ENCODE data around the gene RNF213. TPM values are rescaled to one million over a fixed set of nuclear protein-coding genes. Genes with fewer than 3 reads are reported as not detected.

The RNF213 gene
- polyA plus RNA-seq, 3 donors: 19.6 to 45.5 (median 24.7) TPM

DNA sequence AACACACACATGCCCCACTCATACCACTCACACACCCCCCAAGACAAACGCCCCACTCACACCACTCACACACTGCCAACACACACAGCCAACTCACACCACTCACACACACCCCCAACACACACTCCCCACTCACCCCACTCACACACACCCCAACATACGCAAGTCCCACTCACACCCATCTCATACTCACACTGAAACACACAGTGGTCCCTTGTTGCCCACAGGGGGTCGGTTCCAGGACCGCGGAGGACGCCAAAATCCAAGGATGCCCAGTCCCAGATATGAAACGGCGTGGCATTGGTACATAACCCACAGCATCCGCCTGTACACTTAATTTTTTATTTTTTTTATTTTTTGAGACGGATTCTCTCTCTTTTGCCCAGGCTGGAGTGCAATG, 20.9 kb downstream of the RNF213 start:
- 92 to 95% (median 93%) methylated on average over 10 of the region's 10 CpGs for WGBS, 3 donors
- H3K27ac ChIP-seq (ENCODE audit: low read depth, low read length): no peak overlapping the region

- H3K27ac ChIP-seq (ENCODE audit: low read depth, low read length): no peak overlapping the region
- WGBS, 3 donors: 72 to 80% (median 78%) methylated on average over 19 of the region's 19 CpGs
Measured at GRCh38 chr17:80283116-80283852, 22.6 kb downstream of the RNF213 start.

DNA sequence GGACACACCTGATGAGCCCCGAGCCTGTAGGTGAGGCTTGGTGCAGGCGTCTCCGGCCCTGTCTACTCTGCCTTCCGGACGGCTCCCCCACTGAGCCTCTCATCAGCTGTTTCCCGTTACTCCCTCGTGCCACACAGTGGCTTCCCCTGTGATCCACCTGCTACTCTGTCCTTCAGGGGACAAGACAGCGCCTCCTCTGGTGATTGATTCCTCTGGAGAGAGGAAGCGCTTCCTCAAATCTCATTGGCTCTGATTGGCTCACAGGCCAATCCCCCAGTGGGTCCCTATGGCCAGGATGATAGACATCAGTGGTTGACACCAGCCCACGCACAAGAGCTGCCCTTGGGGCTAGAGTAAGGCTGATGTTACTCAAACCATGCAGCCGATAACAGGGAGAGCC, 24.0 kb downstream of the RNF213 start:
- no peak overlapping the region for H3K27ac ChIP-seq (ENCODE audit: low read depth, low read length)
- WGBS, 3 donors: 84 to 97% (median 92%) methylated on average over 11 of the region's 11 CpGs

DNA sequence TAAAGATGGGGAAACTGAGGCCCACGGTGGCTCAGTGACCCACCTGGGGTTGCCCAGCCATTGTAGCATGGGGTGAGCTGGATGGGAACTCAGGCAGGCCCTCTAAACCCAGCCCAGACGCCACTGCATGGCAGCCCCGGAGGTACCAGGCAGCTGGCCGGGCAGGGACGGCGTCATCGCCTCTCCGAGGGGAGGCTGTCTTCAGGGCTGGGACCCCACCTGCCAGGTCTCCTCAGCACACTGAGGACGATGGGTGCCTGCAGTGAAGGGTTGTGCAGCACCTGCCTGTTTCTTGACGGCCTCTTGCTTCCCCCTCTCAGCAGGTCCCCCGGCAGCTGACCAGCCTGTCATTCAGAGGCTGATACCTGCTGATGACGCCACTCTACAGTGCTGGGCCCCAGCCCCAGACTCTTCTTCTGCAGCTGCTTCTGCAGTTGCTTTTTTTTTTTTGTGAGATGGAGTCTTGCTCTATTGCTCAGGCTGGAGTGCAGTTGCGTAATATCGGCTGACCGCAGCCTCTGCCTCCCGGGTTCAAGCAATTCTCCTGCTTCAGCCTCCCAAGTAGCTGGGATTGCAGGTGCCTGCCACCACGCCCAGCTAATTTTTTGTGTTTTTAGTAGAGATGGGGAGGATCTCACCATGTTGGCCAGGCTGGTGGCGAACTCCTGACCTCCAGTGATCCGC, 24.7 kb downstream of the RNF213 start:
- H3K27ac ChIP-seq (ENCODE audit: low read depth, low read length): no peak overlapping the region
- WGBS, 3 donors: 87 to 97% (median 91%) methylated on average over 19 of the region's 19 CpGs

DNA sequence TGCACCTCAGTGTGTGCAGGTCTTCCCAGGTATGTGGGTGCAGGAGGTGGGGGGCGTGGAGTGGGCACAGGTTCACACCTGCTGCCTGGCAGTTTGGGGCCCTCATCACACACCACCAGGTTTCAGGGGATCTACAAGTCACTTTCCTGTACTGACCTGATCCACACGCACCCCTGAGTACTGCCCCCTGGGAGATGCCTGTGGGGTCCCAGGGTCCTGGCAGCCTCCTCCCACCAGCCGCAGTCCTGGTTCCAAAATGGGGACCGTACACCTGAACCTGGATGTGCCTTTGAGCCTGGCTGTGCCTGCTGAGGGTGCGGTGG, 25.9 kb downstream of the RNF213 start:
- H3K27ac ChIP-seq (ENCODE audit: low read depth, low read length): no peak overlapping the region
- 92 to 95% (median 95%) methylated on average over 5 of the region's 5 CpGs for WGBS, 3 donors

- 80 to 89% (median 83%) methylated on average over 9 of the region's 9 CpGs for WGBS, 3 donors
- no peak overlapping the region for H3K27ac ChIP-seq (ENCODE audit: low read depth, low read length)
Measured at GRCh38 chr17:80287038-80287437, 26.4 kb downstream of the RNF213 start.

DNA sequence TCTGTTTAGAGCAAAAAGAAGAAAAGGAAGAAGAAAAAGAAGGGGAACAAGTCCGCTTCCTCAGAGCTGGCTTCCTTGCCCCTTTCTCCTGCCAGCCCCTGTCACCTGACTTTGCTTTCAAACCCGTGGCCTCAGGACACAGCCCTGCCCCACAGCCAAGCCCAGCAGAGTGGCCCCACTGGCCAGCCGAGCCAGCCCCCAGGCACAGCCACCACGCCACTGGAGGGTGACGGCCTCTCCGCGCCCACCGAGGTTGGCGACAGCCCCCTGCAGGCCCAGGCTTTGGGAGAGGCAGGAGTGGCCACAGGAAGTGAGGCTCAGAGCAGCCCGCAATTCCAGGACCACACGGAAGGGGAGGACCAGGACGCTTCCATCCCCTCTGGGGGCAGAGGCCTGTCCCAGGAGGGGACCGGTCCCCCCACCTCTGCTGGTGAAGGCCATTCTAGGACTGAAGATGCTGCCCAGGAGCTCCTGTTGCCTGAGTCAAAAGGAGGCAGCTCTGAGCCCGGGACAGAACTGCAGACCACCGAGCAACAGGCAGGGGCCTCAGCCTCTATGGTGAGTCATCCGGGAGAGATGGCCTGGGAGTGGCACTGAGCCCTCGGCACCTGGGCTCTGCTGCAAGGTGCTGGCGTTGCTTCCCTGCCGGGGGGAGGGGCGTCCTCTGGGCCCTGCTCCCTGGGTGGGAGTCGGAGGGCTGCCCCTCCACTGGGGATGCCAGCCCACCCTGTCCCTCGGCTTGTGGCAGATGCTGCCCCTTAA, 27.3 kb downstream of the RNF213 start:
- no peak overlapping the region for H3K27ac ChIP-seq (ENCODE audit: low read depth, low read length)
- WGBS, 3 donors: 78 to 91% (median 81%) methylated on average over 21 to 22 of the region's 22 CpGs

DNA sequence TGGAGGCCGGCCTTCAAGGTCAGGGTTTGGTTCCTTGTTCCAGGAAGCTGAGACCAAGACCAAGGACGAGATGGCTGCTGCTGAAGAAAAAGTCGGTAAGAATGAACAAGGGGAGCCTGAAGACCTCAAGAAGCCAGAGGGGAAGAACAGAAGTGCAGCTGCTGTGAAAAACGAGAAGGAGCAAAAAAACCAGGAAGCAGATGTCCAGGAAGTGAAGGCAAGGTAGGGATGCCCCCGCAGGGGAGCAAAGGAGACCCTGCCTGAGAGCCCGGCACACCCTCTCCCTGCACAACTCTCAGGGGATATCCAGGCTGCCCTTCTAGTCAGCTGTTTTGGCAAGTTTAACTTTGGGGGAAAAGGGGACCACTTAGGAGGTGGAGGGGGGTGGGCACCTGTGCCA, 29.0 kb downstream of the RNF213 start:
- no peak overlapping the region for H3K27ac ChIP-seq (ENCODE audit: low read depth, low read length)
- 44 to 57% (median 50%) methylated on average over 6 of the region's 6 CpGs for WGBS, 3 donors

DNA sequence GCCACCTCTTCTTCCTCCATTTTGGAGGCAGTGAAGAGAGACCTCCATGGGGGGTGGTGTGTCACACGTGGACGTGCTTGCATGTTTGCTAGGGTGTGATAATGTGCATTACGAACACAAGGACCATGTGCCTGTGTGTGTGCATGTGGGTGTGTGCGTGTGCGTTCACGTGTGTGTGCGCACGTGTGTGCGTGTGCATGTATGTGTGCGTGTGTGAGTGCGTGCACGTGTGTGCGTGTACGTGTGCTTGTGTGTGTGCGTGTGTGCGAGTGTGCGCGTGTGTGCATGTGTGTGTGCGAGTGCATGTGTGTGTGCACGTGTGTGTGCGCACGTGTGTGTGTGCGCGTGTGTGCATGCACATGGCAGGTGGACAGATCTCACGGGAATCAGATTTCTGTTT, 29.5 kb downstream of the RNF213 start:
- H3K27ac ChIP-seq (ENCODE audit: low read depth, low read length): no peak overlapping the region
- WGBS, 3 donors: 86 to 97% (median 93%) methylated on average over 25 of the region's 25 CpGs

DNA sequence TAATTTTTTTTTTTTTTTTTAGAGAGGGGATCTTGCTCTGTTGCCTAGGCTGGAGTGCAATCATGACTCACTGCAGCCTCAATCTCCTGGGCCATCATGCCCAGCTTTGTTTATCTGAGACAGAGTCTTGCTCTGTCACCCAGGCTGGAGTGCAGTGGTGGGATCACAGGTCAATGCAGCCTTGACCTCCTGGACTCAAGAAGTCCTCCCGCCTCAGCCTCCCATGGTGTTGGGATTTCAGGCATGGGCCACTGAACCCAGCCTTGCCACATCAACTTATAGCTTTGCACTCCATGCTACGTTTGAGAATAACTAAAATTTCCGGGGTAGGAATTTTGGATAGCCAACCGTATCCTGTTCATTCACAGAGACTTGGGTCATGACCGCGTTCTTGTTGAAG, 30.6 kb downstream of the RNF213 start:
- WGBS, 3 donors: 95 to 96% (median 95%) methylated on average over 6 of the region's 6 CpGs

GRCh38 chr17:80291691-80292487, 31.2 kb downstream of the RNF213 start:
- no peak overlapping the region for H3K27ac ChIP-seq (ENCODE audit: low read depth, low read length)
- WGBS, 3 donors: 93 to 97% (median 95%) methylated on average over 20 of the region's 20 CpGs

More for the DNA sequence above, 30.6 kb downstream of the RNF213 start:
- no peak overlapping the region for H3K27ac ChIP-seq (ENCODE audit: low read depth, low read length)

GRCh38 chr17:80292521-80292971, 31.9 kb downstream of the RNF213 start:
- WGBS, 3 donors: 90 to 95% (median 92%) methylated on average over 10 of the region's 10 CpGs
- H3K27ac ChIP-seq (ENCODE audit: low read depth, low read length): no peak overlapping the region

DNA sequence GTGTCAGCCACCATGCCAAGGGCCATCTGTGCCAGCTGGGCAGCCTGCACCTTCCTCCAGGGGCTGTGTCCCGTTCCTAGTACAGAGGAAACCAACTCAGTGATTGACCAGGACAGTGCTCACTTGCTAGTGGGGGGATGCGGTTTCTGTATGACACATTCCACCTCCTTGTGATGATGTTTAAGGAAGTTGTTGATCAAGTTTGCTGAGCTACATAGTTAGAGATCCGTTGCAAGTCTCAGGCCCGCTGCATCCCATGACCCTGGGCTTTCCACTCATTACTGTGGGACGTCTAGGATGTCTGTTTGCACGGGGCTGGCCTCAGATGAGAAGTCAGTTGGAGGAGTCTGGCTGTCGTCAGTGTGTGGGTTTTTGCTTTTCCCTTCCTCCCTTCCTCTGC, 33.6 kb downstream of the RNF213 start:
- WGBS, 3 donors: 73 to 90% (median 81%) methylated on average over 7 of the region's 7 CpGs
- no peak overlapping the region for H3K27ac ChIP-seq (ENCODE audit: low read depth, low read length)

DNA sequence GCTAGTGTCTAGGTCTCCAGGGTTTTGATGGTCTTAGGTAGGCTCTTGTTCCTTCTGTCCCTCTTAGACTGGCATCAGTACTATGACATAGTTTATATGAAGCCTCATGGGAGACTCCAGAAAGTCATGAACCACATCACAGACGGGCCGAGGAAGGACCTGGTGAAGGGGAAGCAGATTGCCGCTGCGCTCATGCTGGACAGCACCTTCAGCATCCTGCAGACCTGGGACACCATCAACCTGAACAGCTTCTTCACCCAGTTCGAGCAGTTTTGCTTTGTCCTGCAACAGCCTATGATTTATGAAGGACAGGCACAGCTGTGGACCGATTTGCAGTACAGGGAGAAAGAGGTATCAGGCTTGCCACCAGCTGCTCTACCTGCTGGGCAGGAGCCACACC, 34.0 kb downstream of the RNF213 start:
- WGBS, 3 donors: 85 to 92% (median 91%) methylated on average over 6 of the region's 6 CpGs
- H3K27ac ChIP-seq (ENCODE audit: low read depth, low read length): no peak overlapping the region

DNA sequence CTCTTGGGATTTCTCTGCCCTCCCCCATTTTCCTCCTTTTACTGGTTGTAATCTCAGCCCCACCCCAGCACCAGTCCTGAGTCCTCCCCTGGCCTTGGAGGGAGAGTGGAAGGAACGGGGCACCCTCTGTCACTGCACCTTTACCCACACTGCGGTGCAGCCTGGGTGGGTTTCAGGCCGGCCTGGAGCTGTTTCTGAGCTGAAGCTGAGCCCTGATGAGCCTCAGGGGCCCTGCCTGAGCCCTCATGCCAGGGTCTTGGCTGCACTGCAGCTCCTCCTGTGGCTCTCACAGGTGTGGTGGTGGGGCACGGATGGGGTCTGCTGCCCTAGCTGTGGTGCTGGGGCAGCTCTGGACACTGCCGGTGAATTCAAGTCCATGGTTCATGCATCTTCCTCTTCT, 34.5 kb downstream of the RNF213 start:
- 81 to 94% (median 93%) methylated on average over 5 of the region's 5 CpGs for WGBS, 3 donors
- no peak overlapping the region for H3K27ac ChIP-seq (ENCODE audit: low read depth, low read length)

DNA sequence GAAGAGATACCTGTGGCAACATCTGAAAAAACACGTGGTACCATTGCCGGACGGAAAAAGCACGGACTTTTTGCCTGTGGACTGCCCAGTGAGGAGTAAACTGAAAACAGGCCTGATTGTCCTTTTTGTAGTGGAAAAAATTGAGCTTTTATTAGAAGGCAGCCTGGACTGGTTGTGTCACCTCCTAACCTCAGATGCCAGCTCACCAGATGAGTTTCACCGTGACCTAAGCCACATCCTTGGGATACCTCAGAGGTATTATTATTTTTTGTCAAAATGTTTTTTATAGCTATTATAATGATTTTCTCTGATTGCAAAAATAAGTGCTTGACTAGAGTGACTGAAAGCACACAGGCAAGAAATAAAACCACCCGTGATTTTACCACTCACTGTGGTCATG, 34.9 kb downstream of the RNF213 start:
- H3K27ac ChIP-seq (ENCODE audit: low read depth, low read length): no peak overlapping the region
- 92 to 93% (median 92%) methylated on average over 6 of the region's 6 CpGs for WGBS, 3 donors

- WGBS, 3 donors: 90 to 95% (median 92%) methylated on average over 14 of the region's 14 CpGs
- H3K27ac ChIP-seq (ENCODE audit: low read depth, low read length): no peak overlapping the region
Measured at GRCh38 chr17:80296221-80296620, 35.6 kb downstream of the RNF213 start.

DNA sequence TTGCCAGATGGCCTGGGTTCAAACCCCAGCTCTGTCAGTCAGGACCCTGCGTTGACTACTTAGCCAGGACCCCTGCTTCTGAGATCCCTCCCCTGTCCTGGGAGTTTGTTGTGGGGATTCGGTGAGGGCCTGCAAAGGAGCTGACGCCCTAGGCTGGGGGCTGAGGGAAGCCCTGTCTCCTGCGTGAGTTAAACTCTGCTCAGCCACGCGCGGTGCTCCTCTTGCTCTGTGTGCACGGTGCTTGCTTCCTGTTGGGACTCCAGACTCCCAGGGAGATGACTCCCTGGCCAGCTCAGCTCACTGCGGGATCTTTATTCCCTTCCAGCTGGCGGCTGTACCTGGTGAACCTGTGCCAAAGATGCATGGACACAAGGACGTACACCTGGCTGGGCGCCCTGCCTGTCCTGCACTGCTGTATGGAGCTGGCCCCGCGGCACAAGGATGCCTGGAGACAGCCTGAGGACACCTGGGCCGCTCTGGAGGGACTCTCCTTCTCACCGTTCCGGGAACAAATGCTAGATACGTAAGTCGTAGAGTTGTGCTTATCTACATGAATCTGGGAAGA, 37.4 kb downstream of the RNF213 start:
- H3K27ac ChIP-seq (ENCODE audit: low read depth, low read length): no peak overlapping the region
- 87 to 92% (median 89%) methylated on average over 19 of the region's 19 CpGs for WGBS, 3 donors
